C4-2B (cell line): ENCODE data around the gene CFAP119.

Experiments used
- ZFX ChIP-seq: fragments of 450-650 bp; IDR thresholded peaks from 2 replicates; pipeline ENCODE4 v1.6.1; 2017
- TF ChIP-seq, protein P1 (sequence below): fragments of 450-650 bp; conservative IDR thresholded peaks from 2 replicates; pipeline ENCODE4 v1.5.1; 2017; ENCODE audit warnings: mild to moderate bottlenecking

DNA sequence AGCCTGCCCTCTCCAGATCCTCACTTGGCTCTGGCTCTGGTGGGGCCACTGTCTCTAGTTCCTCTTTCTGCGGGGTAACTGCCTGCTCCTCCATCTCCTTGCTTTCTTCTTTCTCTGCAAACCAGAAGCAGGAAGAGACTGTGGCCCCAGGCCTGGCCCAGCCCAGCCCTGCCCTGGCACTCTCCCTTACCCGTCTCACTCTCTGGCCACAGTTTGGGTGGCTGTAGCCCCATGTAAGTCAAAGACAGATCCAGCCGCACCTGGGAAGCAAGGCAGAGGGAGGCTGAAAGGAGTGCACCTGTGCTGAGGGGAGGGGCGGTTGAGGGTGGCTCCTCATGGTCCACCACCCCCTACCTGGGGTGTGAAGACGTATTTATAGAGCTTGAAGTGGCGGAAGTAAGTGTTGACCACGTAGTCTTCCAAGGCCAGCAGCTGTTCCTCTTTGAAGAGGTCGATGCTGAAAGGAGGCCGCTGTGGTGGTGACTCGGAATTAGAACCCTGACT, 2.8 kb downstream of the CFAP119 start:
- TF ChIP-seq, protein P1, sequence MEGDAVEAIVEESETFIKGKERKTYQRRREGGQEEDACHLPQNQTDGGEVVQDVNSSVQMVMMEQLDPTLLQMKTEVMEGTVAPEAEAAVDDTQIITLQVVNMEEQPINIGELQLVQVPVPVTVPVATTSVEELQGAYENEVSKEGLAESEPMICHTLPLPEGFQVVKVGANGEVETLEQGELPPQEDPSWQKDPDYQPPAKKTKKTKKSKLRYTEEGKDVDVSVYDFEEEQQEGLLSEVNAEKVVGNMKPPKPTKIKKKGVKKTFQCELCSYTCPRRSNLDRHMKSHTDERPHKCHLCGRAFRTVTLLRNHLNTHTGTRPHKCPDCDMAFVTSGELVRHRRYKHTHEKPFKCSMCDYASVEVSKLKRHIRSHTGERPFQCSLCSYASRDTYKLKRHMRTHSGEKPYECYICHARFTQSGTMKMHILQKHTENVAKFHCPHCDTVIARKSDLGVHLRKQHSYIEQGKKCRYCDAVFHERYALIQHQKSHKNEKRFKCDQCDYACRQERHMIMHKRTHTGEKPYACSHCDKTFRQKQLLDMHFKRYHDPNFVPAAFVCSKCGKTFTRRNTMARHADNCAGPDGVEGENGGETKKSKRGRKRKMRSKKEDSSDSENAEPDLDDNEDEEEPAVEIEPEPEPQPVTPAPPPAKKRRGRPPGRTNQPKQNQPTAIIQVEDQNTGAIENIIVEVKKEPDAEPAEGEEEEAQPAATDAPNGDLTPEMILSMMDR = no peak
- no peak for TF ChIP-seq ZFX
